ENCODE data around the gene CAMK4. TPM values are rescaled to one million over a fixed set of nuclear protein-coding genes. Genes with fewer than 3 reads are reported as not detected.
A peak's percentile ranks its signal among the peaks of the same experiment; 100 is the strongest.

CAMK4 gene
- total and polyA plus RNA-seq, 9 of the 15 experiments (the other 6 are each of a cell fraction or from before 2014, with no cell fraction given) = 0.35 TPM; not detected in 8

GRCh38 chr5:111486926-111487325, 262.7 kb downstream of the CAMK4 start:
- Histone ChIP-seq H3K27ac (ENCODE audit: extremely low read depth, low read depth, low read length) (no peak overlapping the region), H3K9me1 (ENCODE audit: control insufficient read depth, insufficient read depth, low read length) (no peaks in the 10 kb centered on the region), H3K4me2 (ENCODE audit: insufficient read depth, low read length) (no peak overlapping the region), H3K36me3 (ENCODE audit: control insufficient read depth, insufficient read depth, low read length) (no peaks in the 10 kb centered on the region), H3K4me3 (no peak overlapping the region), H3K79me2 (ENCODE audit: control insufficient read depth, insufficient read depth, low read length) (no peaks in the 10 kb centered on the region), H3K4me1 (replicated peaks in 1 of 2; ENCODE audit: control insufficient read depth in 2 of 2, insufficient read depth in 2 of 2, low read length in 2 of 2) (no peaks in the 10 kb centered on the region), H3K27me3 (ENCODE audit: control insufficient read depth in 2 of 2, insufficient read depth in 2 of 2, low read length in 2 of 2) (peaks cover 0 to 7% of the 10 kb centered on the region in 2 experiments; a peak in 2 of 5 replicates), H3K9me3 (replicated peaks; ENCODE audit: control insufficient read depth, insufficient read depth, low read depth, low read length) (no peaks in the 10 kb centered on the region), H3K9ac (ENCODE audit: insufficient read depth in 1 of 2, low read depth in 2 of 2, low read length in 2 of 2) (no peak overlapping the region), H4K20me1 (replicated peaks; ENCODE audit: control insufficient read depth, insufficient read depth, low read length) (no peaks in the 10 kb centered on the region), H2AFZ (ENCODE audit: low read depth, low read length) (no peak overlapping the region)
- ChIA-PET CTCF (ENCODE audit: low intra/inter-chr PET ratio) (no interaction called here), POLR2A (no interaction called here)
- ATAC-seq (no peak), FAIRE-seq (peak; percentile 52), DNase-seq (ENCODE audit: extremely low read depth in 1 of 4, low spot score in 3 of 4) (no peak)
- BruUV-seq (replicated peaks) = no TSS peak
- intact Hi-C loops (cut with micrococcal nuclease) = no loop called here
- no peak for TF ChIP-seq CHD4 (IDR thresholded peaks at IDR 0.05; ENCODE audit: insufficient read depth, insufficient replicate concordance, low read depth, low read length, poor library complexity, severe bottlenecking)
- no peak for TF ChIP-seq KLF16 (IDR thresholded peaks at IDR 0.05)
- no peak for TF ChIP-seq SRSF7 (optimal IDR thresholded peaks at IDR 0.05; ENCODE audit: low read depth, low read length)
- no peak for TF ChIP-seq HMBOX1 (IDR thresholded peaks at IDR 0.05)
- no peak for TF ChIP-seq PHF20 (IDR thresholded peaks at IDR 0.05; ENCODE audit: partially characterized antibody)
- no peak for TF ChIP-seq ZNF699 (CRISPR knock-in tag; IDR thresholded peaks at IDR 0.05; ENCODE audit: insufficient replicate concordance)
- no peak for TF ChIP-seq CC2D1A (IDR thresholded peaks at IDR 0.05)
- no peak for TF ChIP-seq USF1 (CRISPR knock-in tag; IDR thresholded peaks at IDR 0.05)
- TF ChIP-seq NR0B1 (IDR thresholded peaks at IDR 0.05; ENCODE audit: partially characterized antibody) = no peak
- TF ChIP-seq PHF8 (IDR thresholded peaks at IDR 0.05; ENCODE audit: borderline replicate concordance, low read length) = no peak
- no peak for TF ChIP-seq HIVEP1 (CRISPR knock-in tag; IDR thresholded peaks at IDR 0.05)
- no peak for TF ChIP-seq PHF21A (IDR thresholded peaks at IDR 0.05; ENCODE audit: borderline replicate concordance, low read depth)
- no peak for TF ChIP-seq ZBTB1 (CRISPR knock-in tag; IDR thresholded peaks at IDR 0.05; ENCODE audit: borderline replicate concordance, low read depth)
- no peak for TF ChIP-seq HOMEZ (CRISPR knock-in tag; IDR thresholded peaks at IDR 0.05)
- TF ChIP-seq NFRKB (IDR thresholded peaks at IDR 0.05; ENCODE audit: low read depth) = no peak
- TF ChIP-seq ZFP91 (CRISPR knock-in tag; IDR thresholded peaks at IDR 0.05) = no peak
- no peak for TF ChIP-seq KDM5B (IDR thresholded peaks at IDR 0.05; ENCODE audit: insufficient replicate concordance, low read depth, low read length)
- in situ Hi-C loops (cut with MboI) = no loop called here
